Stomach (tissue), 4 donors: ENCODE measurements around the gene RGS7BP.

Experiments
- CTCF ChIP-seq, 7 experiments: fragments of 450-650 bp in 4 of 7; fragments of 200-600 bp in 3 of 7; sonication (generic) in 3 of 7; IDR thresholded peaks; one replicate each; pipeline ENCODE4 v1.5.1; 2016 to 2019; ENCODE audit warnings: antibody characterized with exemption in 7 of 7, control low read depth in 2 of 7, mild to moderate bottlenecking in 1 of 7
- EP300 ChIP-seq: sonication (generic); formaldehyde crosslinking; IDR thresholded peaks from one replicate; pipeline ENCODE4 v1.6.1; 2017; ENCODE audit warnings: antibody characterized with exemption
- POLR2A ChIP-seq, 4 donors: fragments of 450-650 bp; IDR thresholded peaks; one replicate each; pipeline ENCODE4 v1.6.1; 2016; ENCODE audit warnings: antibody characterized with exemption in 4 of 4, control low read depth in 2 of 4, mild to moderate bottlenecking in 1 of 4, moderate library complexity in 1 of 4
- POLR2AphosphoS5 ChIP-seq, 3 donors: sonication (generic); formaldehyde crosslinking; IDR thresholded peaks; one replicate each; pipeline ENCODE4 v1.6.1; 2016; ENCODE audit warnings: antibody characterized with exemption in 3 of 3

GRCh38 chr5:64519263-64519662, 13.4 kb downstream of the RGS7BP start:
- TF ChIP-seq CTCF (IDR thresholded peaks at IDR 0.05) (no peak), POLR2AphosphoS5 (IDR thresholded peaks at IDR 0.05) (no peak), POLR2A (IDR thresholded peaks at IDR 0.05) (no peak), EP300 (no peak)
